Naive B cell (primary cell): Measurements from ENCODE around the gene TP53BP2. TPM values are rescaled to one million over a fixed set of nuclear protein-coding genes. Genes with fewer than 3 reads are reported as not detected.
A peak's percentile ranks its signal among the peaks of the same experiment; 100 is the strongest.

Source experiments
- ATAC-seq, 2 donors: fragments of 150-1000 bp; cut with Tn5 transposase; 2 replicates each; pipeline ENCODE4 v1.10.0; 2021; ENCODE audit warnings: low read depth in 2 of 2, mild to moderate bottlenecking in 2 of 2, moderate library complexity in 2 of 2
- DNase-seq: peaks from one replicate; pipeline ENCODE4 v3.0.0; 2022
- H3K27ac Mint-ChIP-seq, 6 donors: one replicate each; pipeline ENCODE4 v1.8.0; 2020 to 2022; ENCODE audit warnings: mild to moderate bottlenecking in 6 of 6, mixed read lengths in 6 of 6, moderate library complexity in 5 of 6, inconsistent platforms in 2 of 6
- H3K27me3 Mint-ChIP-seq, 3 donors: one replicate each; pipeline ENCODE4 v1.8.0; 2021 to 2022; ENCODE audit warnings: mixed read lengths in 3 of 3, mild to moderate bottlenecking in 1 of 3
- H3K36me3 Mint-ChIP-seq, 2 donors: one replicate each; pipeline ENCODE4 v1.8.0; 2020 to 2022; ENCODE audit warnings: mixed read lengths in 2 of 2, inconsistent platforms in 1 of 2, mild to moderate bottlenecking in 1 of 2
- H3K4me1 Mint-ChIP-seq, 3 donors: one replicate each; pipeline ENCODE4 v1.8.0; 2020 to 2022; ENCODE audit warnings: mixed read lengths in 3 of 3, inconsistent platforms in 1 of 3, mild to moderate bottlenecking in 1 of 3, moderate library complexity in 1 of 3
- H3K4me3 Mint-ChIP-seq, 8 donors: one replicate each; pipeline ENCODE4 v1.8.0; 2020 to 2022; ENCODE audit warnings: mild to moderate bottlenecking in 8 of 8, mixed read lengths in 8 of 8, moderate library complexity in 8 of 8, inconsistent platforms in 2 of 8
- H3K9me3 Mint-ChIP-seq, 7 donors: one replicate each; pipeline ENCODE4 v1.8.0; 2020 to 2022; ENCODE audit warnings: mixed read lengths in 7 of 7, mild to moderate bottlenecking in 5 of 7, inconsistent platforms in 2 of 7, moderate library complexity in 1 of 7
- polyA plus RNA-seq, 6 donors: library from polyadenylated mRNA; unstranded; fragments of 300-500 nt; fragmentation: Illumina TruSeq; gene quantifications; one replicate each; pipeline ENCODE4 v1.2.3, GENCODE V29; 2021; ENCODE audit warnings: low read depth in 6 of 6

Gene TP53BP2
- polyA plus RNA-seq, 6 donors from 2014 or later: 2.8 to 15.5 (median 12.9) TPM

- ATAC-seq (no peak), DNase-seq (no peak)
- Mint-ChIP-seq H3K4me1 (peaks cover 0 to 12% (median 4%) of the 10 kb centered on the region in 3 donors), H3K4me3 (no peak overlapping the region), H3K27ac (peak overlapping the region in 3 of 6 donors; percentile 47 to 87 (median 63)), H3K9me3 (no peaks in the 10 kb centered on the region), H3K27me3 (no peaks in the 10 kb centered on the region), H3K36me3 (peaks cover 22 to 38% of the 10 kb centered on the region in 2 donors)
These were observed 73.7 kb downstream of the TP53BP2 start for GRCh38 chr1:223771814-223772770.

GRCh38 chr1:223771469-223771813 lies 74.3 kb downstream of the TP53BP2 start:
- peaks cover 22 to 32% of the 10 kb centered on the region in 2 donors for H3K36me3 Mint-ChIP-seq
- H3K4me1 Mint-ChIP-seq: peaks cover 0 to 11% (median 4%) of the 10 kb centered on the region in 3 donors
- DNase-seq: no peak
- H3K27me3 Mint-ChIP-seq: no peaks in the 10 kb centered on the region
- H3K9me3 Mint-ChIP-seq: no peaks in the 10 kb centered on the region
- peak overlapping the region in 1 of 6 donors; percentile 63 for H3K27ac Mint-ChIP-seq
- H3K4me3 Mint-ChIP-seq: no peak overlapping the region
- no peak for ATAC-seq

GRCh38 chr1:223770621-223771315 lies 75.0 kb downstream of the TP53BP2 start:
- DNase-seq (no peak), ATAC-seq (no peak)
- Mint-ChIP-seq H3K4me3 (no peak overlapping the region), H3K36me3 (peaks cover 23 to 26% of the 10 kb centered on the region in 2 donors), H3K27ac (peak overlapping the region in 3 of 6 donors; percentile 29 to 80 (median 39)), H3K9me3 (no peaks in the 10 kb centered on the region), H3K27me3 (no peaks in the 10 kb centered on the region), H3K4me1 (peaks cover 0 to 6% (median 0%) of the 10 kb centered on the region in 3 donors)

GRCh38 chr1:223765719-223766340 lies 79.9 kb downstream of the TP53BP2 start:
- ATAC-seq: no peak
- Mint-ChIP-seq H3K27ac (peak overlapping the region in 1 of 6 donors; percentile 22), H3K4me1 (no peaks in the 10 kb centered on the region), H3K36me3 (peaks cover 19% of the 10 kb centered on the region in 2 donors), H3K4me3 (no peak overlapping the region), H3K27me3 (no peaks in the 10 kb centered on the region), H3K9me3 (no peaks in the 10 kb centered on the region)
- no peak for DNase-seq

- H3K27me3 Mint-ChIP-seq: no peaks in the 10 kb centered on the region
- no peaks in the 10 kb centered on the region for H3K4me1 Mint-ChIP-seq
These were observed 80.6 kb downstream of the TP53BP2 start for GRCh38 chr1:223765036-223765718.

GRCh38 chr1:223763881-223764280 lies 81.9 kb downstream of the TP53BP2 start:
- no peaks in the 10 kb centered on the region for H3K27me3 Mint-ChIP-seq
- DNase-seq (no peak), ATAC-seq (no peak)
- H3K27ac Mint-ChIP-seq: no peak overlapping the region
- no peak overlapping the region for H3K4me3 Mint-ChIP-seq
- peaks cover 6 to 11% of the 10 kb centered on the region in 2 donors for H3K36me3 Mint-ChIP-seq
- H3K4me1 Mint-ChIP-seq: no peaks in the 10 kb centered on the region
- H3K9me3 Mint-ChIP-seq: no peaks in the 10 kb centered on the region

More at GRCh38 chr1:223765036-223765718, 80.6 kb downstream of the TP53BP2 start:
- H3K4me3 Mint-ChIP-seq: no peak overlapping the region
- no peak for DNase-seq
- peaks cover 17 to 19% of the 10 kb centered on the region in 2 donors for H3K36me3 Mint-ChIP-seq
- no peak overlapping the region for H3K27ac Mint-ChIP-seq
- no peaks in the 10 kb centered on the region for H3K9me3 Mint-ChIP-seq
- no peak for ATAC-seq

GRCh38 chr1:223763251-223763650 lies 82.5 kb downstream of the TP53BP2 start:
- H3K36me3 Mint-ChIP-seq: peaks cover 6 to 11% of the 10 kb centered on the region in 2 donors
- DNase-seq (no peak), ATAC-seq (no peak)
- no peaks in the 10 kb centered on the region for H3K9me3 Mint-ChIP-seq
- no peaks in the 10 kb centered on the region for H3K4me1 Mint-ChIP-seq
- peak overlapping the region in 4 of 6 donors; percentile 24 to 62 (median 42) for H3K27ac Mint-ChIP-seq
- H3K4me3 Mint-ChIP-seq: peak overlapping the region in 1 of 8 donors; percentile 48
- no peaks in the 10 kb centered on the region for H3K27me3 Mint-ChIP-seq

GRCh38 chr1:223761411-223761810 lies 84.3 kb downstream of the TP53BP2 start:
- Mint-ChIP-seq H3K36me3 (peaks cover 6 to 11% of the 10 kb centered on the region in 2 donors), H3K27ac (peak overlapping the region in 1 of 6 donors; percentile 49), H3K9me3 (no peaks in the 10 kb centered on the region), H3K4me3 (no peak overlapping the region), H3K4me1 (no peaks in the 10 kb centered on the region), H3K27me3 (no peaks in the 10 kb centered on the region)
- DNase-seq: no peak
- no peak for ATAC-seq

GRCh38 chr1:223760833-223761232 lies 84.9 kb downstream of the TP53BP2 start:
- H3K27me3 Mint-ChIP-seq: no peaks in the 10 kb centered on the region
- H3K4me3 Mint-ChIP-seq: no peak overlapping the region
- no peaks in the 10 kb centered on the region for H3K4me1 Mint-ChIP-seq
- no peak for DNase-seq
- peaks cover 6% of the 10 kb centered on the region in 2 donors for H3K36me3 Mint-ChIP-seq
- no peak for ATAC-seq
- no peaks in the 10 kb centered on the region for H3K9me3 Mint-ChIP-seq
- no peak overlapping the region for H3K27ac Mint-ChIP-seq

GRCh38 chr1:223759273-223759672 lies 86.5 kb downstream of the TP53BP2 start:
- DNase-seq (no peak), ATAC-seq (no peak)
- Mint-ChIP-seq H3K27me3 (no peaks in the 10 kb centered on the region), H3K27ac (peak overlapping the region in 1 of 6 donors; percentile 63), H3K4me3 (no peak overlapping the region), H3K4me1 (no peaks in the 10 kb centered on the region), H3K36me3 (peaks cover 6% of the 10 kb centered on the region in 2 donors), H3K9me3 (no peaks in the 10 kb centered on the region)

GRCh38 chr1:223758734-223759133 lies 87.0 kb downstream of the TP53BP2 start:
- H3K27ac Mint-ChIP-seq: peak overlapping the region in 2 of 6 donors; percentile 63 to 88
- H3K36me3 Mint-ChIP-seq: peaks cover 6% of the 10 kb centered on the region in 2 donors
- H3K9me3 Mint-ChIP-seq: no peaks in the 10 kb centered on the region
- DNase-seq: no peak
- ATAC-seq: no peak
- peak overlapping the region in 1 of 8 donors; percentile 44 for H3K4me3 Mint-ChIP-seq
- H3K4me1 Mint-ChIP-seq: no peaks in the 10 kb centered on the region
- no peaks in the 10 kb centered on the region for H3K27me3 Mint-ChIP-seq

- Mint-ChIP-seq H3K27me3 (no peaks in the 10 kb centered on the region), H3K27ac (no peak overlapping the region), H3K36me3 (peaks cover 7 to 9% of the 10 kb centered on the region in 2 donors), H3K9me3 (no peaks in the 10 kb centered on the region), H3K4me1 (no peaks in the 10 kb centered on the region), H3K4me3 (no peak overlapping the region)
- ATAC-seq (no peak), DNase-seq (no peak)
These were observed 88.7 kb downstream of the TP53BP2 start for GRCh38 chr1:223756806-223757700.
